ENCODE data around the gene EHD3.

GRCh38 chr2:31314761-31315160 lies 80.8 kb downstream of the EHD3 start:
- TF ChIP-seq CTCF (IDR thresholded peaks at IDR 0.05) (no peak), EZH2 (IDR thresholded peaks at IDR 0.05) (no peak)
